GM10248 (cell line): ENCODE data around the gene SAMD4B.
A peak's percentile ranks its signal among the peaks of the same experiment; 100 is the strongest.

Experiments used
- CTCF ChIA-PET: fragments of 300-600 bp; sonication (Branson Sonifier 250); formaldehyde crosslinking; extraction: SDS; loops from one replicate; lab custom pipeline; 2021; ENCODE audit warnings: antibody characterized with exemption; lab: Yijun Ruan, JAX
- POLR2A ChIA-PET: fragments of 350-650 bp; sonication (Branson Sonifier 250); formaldehyde crosslinking; extraction: SDS; loops from one replicate; lab custom pipeline; 2020; ENCODE audit warnings: antibody characterized with exemption; lab: Yijun Ruan, JAX
- DNase-seq: peaks from one replicate; pipeline ENCODE4 v3.0.0; 2012; ENCODE audit errors: extremely low spot score
- TF ChIP-seq, protein P1 (sequence below): IDR thresholded peaks from 2 replicates; pipeline ENCODE4 v1.5.1; 2012; ENCODE audit warnings: mild to moderate bottlenecking, low read depth; ENCODE audit errors: extremely low read depth, missing control alignments, control extremely low read depth

The SAMD4B gene

DNA sequence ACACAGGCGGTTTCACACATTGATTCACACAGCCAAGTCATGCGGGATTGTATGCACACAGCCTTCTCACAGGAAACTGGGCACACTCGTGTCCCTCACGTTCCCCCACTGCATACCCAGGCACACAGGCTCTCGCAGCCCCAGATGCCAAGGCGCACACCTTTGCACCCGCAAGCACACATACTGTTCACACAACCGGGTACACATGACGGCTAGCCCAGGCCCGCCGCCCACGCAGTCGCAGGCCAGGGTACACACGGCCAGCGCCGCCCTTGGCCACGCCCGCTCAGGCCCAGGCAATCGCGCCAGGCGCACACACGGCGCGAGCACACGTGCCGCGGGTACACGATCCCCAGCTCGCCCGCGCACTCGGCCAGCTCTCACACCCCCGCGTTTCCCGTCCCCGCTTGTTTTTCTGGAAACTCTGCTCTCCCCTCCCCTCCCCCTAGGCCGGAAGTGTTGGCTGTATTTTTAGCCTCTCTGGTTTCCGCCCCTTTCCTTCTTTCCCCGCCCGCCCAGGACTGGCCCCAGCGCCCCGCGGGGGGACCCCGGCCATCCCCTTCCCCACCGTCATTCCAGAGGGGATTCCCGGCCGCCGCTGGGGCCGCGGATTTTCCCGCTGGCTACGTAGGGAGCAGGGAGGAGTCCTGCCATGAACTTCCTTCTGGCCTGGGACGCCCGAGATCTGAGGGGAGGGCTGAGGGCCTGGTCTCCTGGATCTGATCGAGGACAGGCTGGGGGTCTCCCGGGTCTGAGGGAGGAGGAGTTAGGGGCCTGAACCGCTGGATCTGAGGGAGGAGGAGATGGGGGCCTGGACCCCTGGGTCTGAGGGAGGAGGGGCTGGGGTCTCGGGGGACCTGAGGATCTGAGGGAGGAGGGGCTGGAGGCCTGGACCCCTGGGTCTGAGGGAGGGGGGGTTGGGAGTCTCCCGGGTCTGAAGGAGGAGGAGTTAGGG is 60.4 kb downstream of the SAMD4B start:
- ChIA-PET POLR2A (interaction anchor here (0.6 to 2.3 kb wide), 3 partner anchors 11 to 33 kb away, joined by 3 to 18 read pairs (median 4); partner anchors contain the start of genes MED29, PAF1 and RPS16), CTCF (interaction anchor here (1.0 to 3.9 kb wide), 4 partner anchors 9 to 60 kb away, joined by 3 to 43 read pairs (median 5); partner anchors contain the start of genes PLEKHG2 and SAMD4B)
- TF ChIP-seq, protein P1, sequence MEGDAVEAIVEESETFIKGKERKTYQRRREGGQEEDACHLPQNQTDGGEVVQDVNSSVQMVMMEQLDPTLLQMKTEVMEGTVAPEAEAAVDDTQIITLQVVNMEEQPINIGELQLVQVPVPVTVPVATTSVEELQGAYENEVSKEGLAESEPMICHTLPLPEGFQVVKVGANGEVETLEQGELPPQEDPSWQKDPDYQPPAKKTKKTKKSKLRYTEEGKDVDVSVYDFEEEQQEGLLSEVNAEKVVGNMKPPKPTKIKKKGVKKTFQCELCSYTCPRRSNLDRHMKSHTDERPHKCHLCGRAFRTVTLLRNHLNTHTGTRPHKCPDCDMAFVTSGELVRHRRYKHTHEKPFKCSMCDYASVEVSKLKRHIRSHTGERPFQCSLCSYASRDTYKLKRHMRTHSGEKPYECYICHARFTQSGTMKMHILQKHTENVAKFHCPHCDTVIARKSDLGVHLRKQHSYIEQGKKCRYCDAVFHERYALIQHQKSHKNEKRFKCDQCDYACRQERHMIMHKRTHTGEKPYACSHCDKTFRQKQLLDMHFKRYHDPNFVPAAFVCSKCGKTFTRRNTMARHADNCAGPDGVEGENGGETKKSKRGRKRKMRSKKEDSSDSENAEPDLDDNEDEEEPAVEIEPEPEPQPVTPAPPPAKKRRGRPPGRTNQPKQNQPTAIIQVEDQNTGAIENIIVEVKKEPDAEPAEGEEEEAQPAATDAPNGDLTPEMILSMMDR = no peak
- peak; percentile 69 for DNase-seq

DNA sequence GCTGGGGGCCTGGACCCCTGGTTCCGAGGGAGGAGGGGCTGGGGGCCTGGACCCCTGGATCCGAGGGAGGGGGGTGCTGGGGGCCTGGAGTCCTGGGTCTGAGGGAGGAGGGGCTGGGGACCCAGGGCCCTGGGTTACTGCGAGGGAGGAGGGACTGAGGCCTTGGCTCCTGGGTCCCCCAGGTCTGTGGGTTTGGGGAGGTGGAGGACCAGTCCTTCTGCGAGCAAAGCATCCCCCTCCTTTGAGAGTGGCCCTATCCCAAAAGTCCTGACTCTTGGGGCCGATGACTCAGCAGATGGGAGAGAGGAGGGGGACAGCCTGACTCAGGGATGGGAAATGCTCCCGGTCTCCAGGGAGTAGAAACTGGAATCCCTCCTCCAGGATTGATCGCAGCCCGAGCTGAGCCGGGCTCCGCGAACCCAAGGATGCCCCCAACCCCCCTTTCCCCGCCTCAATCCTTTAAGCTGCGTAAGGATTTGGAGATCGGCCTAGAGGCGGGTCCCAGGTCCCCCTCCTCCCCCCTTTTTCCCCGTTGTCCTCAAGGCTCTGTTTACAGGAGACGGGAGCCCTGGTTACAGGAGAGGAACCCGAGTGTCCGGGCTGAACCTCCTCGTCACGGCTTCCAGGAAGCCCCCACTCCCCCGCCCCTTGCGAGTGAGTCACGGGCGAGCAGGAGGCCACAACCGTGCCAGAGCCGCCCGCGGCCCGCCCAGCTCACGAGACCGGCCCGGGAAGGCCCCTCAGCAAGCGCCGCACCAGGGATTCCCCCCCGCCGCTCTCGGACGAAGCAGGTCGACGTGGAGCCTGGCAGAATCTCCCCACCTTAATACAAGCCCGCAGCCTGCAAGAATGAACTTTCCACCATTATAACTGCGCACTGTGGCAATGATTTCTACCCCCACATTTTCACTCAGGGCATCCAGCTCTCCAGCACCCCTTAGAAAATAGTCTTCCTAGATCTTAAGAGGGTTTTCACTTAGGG is 61.4 kb downstream of the SAMD4B start:
- DNase-seq = peak; percentile 77
- TF ChIP-seq, protein P1 = no peak
- CTCF ChIA-PET = interaction anchor here (1.2 to 1.3 kb wide), 2 partner anchors 8 to 61 kb away, joined by 4 to 6 read pairs; partner anchors contain the start of genes PLEKHG2 and SAMD4B
- POLR2A ChIA-PET = interaction anchor here (0.5 to 0.9 kb wide), 4 partner anchors 32 to 722 kb away, joined by 3 to 5 read pairs (median 4); partner anchors contain the start of genes RPS16 and SAMD4B

DNA sequence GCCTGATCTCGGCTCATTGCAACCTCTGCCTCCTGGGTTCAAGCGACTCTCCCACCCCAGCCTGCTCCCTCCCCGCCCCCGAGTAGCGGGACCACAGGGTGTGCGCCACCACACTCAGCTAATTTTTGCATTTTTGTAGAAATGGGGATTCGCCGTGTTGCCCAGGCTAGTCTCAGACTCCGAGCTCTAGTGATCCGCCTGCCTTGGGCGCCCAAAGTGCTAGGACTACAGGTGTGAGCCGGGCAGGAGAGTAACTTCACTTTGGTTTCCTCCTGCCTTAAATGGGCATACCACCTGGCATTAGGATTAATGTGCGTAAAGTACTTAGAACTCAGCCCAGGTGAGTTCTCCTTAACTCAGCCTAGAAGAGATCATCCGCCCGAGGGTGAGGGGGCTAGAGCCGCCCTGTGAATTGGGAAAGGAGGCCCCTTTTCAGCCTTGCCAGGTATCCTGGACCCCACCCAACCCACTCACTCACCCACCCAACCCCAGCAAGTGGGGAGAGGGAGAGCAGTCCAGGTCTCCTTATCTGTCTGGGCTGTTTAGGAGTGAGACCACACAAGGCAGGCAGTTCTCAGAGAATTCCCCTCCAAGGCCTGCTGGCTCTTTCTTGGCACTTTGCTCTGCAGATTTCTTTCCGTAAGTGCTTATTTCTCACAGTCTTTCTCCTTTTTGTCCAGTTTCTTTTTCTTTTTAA is 63.2 kb downstream of the SAMD4B start:
- ChIA-PET CTCF (no interaction called here), POLR2A (interaction anchor here (1.2 kb wide), 1 partner anchor 31 kb away, joined by 4 read pairs; the partner anchor contains the start of gene RPS16)
- TF ChIP-seq, protein P1 = no peak
- DNase-seq = no peak

DNA sequence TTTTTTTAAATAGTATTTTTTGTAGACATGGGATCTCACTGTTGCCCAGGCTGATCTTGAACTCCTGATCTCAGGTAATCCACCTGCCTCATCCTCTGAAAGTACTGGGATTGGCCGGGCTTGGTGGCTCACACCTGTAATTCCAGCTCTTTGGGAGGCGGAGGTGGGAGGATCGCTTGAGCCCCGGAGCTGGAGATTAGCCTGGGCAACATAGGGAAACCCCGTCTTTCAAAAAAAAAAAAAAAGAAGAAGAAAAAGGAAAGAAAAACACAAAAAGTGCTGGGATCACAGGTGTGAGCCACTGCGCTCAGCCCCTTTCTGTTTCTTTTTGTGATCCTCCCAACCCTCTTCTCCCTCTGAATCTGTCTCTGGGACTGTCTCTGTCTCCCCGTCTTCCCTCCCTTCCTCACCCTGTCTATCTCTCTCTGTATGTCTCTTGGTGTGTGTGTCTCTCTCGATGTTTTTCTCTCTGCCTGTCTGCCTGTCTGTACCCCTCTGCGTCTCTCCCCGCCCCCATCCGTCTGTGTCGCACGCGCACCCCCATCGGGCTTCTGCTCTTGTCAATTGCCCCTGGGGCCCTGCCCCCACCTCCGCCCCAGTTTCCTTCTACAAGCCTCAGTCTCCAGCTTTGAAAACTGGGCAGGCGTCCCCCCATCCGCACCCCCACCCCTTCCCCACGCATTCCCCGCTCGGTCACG is 63.9 kb downstream of the SAMD4B start:
- DNase-seq = no peak
- TF ChIP-seq, protein P1 = no peak
- ChIA-PET CTCF (interaction anchor here (3.9 kb wide), 1 partner anchor 8 kb away, joined by 41 read pairs; no protein-coding TSS in a partner anchor), POLR2A (interaction anchor here (0.6 to 3.8 kb wide), 9 partner anchors 8 to 1285 kb away, joined by 3 to 49 read pairs (median 4); partner anchors contain the start of genes MED29, PAF1, RPS16 and SAMD4B)

DNA sequence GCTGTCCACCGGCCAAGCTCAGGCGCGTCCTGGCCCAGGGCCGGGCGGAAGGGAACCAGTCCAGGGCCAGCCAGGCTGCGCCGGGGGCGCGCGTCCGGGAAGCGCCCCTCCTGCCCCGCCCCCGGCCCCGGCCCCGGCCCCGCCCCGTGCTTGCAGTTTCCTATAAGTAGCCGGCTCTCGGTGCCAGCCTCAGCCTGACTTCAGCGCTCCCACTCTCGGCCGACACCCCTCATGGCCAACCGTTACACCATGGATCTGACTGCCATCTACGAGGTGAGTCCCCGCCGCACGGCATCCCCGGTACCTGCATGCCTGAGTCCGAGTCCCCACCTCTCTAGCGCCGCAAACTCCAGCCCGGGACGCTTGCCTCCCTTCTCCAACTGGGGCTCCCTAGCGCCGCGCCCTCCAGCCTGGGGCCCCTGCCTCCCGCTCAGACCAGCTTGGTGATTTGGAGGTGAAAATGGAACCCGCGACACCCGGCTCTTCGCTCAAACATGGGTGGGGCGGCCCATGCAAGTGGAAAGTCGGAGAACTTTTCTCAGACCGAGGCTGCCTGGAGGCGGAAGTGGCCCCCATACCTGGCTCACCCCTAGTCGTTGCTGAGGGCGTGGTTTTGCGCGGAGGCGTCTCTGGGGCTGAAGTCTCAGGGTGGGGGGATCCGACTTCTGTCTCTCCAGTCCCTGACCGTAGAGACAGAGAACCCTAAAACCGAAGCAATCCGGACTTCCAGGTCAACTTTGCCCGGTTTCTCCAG is 64.6 kb downstream of the SAMD4B start, which contains the start of gene ZFP36:
TSS of gene ZFP36 (plus strand) at position 192 of the 754 bp plus-strand sequence. CDS start at position 250, 58 bp downstream.
- ChIA-PET POLR2A (interaction anchor here (0.6 to 3.8 kb wide), 9 partner anchors 9 to 1284 kb away, joined by 3 to 49 read pairs (median 4); partner anchors contain the start of genes MED29, PAF1, RPS16 and SAMD4B), CTCF (interaction anchor here (3.9 kb wide), 1 partner anchor 9 kb away, joined by 41 read pairs; no protein-coding TSS in a partner anchor)
- TF ChIP-seq, protein P1 = no peak
- peak; percentile 79 for DNase-seq
